Measurements from ENCODE around the gene IRX4.

- TF ChIP-seq POLR2A (IDR thresholded peaks at IDR 0.05) (no peak), CTCF (IDR thresholded peaks at IDR 0.05 in 4 of 5, conservative IDR thresholded peaks at IDR 0.05 in 1 of 5) (no peak)
Measured at GRCh38 chr5:1915316-1915715, 32.6 kb upstream of the IRX4 start.

Measured in gastrocnemius medialis (tissue), 4 donors.